Ectodermal cell (in vitro differentiated cells): ENCODE measurements around the gene STARD3.

Source experiments
- H3K27ac ChIP-seq: 2 replicates; pipeline ENCODE4 v1.7.0; 2013; ENCODE audit warnings: mild to moderate bottlenecking, low read depth, low read length; ENCODE audit not compliant: insufficient read depth, poor library complexity, severe bottlenecking
- H3K27me3 ChIP-seq: 2 replicates; pipeline ENCODE4 v1.7.0; 2013; ENCODE audit warnings: mild to moderate bottlenecking, low read length; ENCODE audit not compliant: insufficient read depth, control insufficient read depth, poor library complexity, severe bottlenecking
- H3K36me3 ChIP-seq: one replicate; pipeline ENCODE4 v1.7.0; 2013; ENCODE audit warnings: low read length; ENCODE audit not compliant: control insufficient read depth, insufficient read depth
- H3K4me1 ChIP-seq: one replicate; pipeline ENCODE4 v1.7.0; 2013; ENCODE audit warnings: low read length; ENCODE audit not compliant: control insufficient read depth, insufficient read depth
- H3K4me3 ChIP-seq: 2 replicates; pipeline ENCODE4 v1.7.0; 2013; ENCODE audit warnings: low read depth, low read length, control low read depth; ENCODE audit not compliant: insufficient read depth
- H3K9me3 ChIP-seq: 2 replicates; pipeline ENCODE4 v1.7.0; 2013; ENCODE audit warnings: mild to moderate bottlenecking, low read length, moderate library complexity; ENCODE audit not compliant: control insufficient read depth
- WGBS, 2 experiments: methylation state at CpG; one replicate each; pipeline ENCODE4 v1.1.7; 2013; ENCODE audit warnings: missing lambda C conversion rate in 2 of 2; 5-methylcytosine and 5-hydroxymethylcytosine counted together

Gene STARD3

DNA sequence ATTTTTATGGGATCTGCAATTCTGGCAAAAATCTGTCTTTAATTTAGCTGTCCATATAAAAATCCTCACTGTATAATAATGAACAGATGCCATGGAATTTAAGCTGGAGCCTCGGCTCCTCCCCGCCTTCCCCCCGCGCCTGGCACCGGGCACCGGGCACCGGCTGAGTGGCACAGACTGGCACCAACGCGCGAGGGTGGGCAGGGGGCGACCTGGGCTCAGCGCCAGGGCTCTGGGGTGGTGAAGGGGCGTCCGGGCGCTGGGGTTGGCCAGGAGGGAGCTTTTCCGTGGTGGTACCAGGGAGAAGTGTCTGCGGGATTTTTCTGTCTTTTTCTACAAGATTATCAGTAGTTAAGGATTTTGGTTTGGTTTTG, 38.3 kb upstream of the STARD3 start:
- no peaks in the 10 kb centered on the region for H3K36me3 ChIP-seq
- no peak overlapping the region for H3K4me3 ChIP-seq
- WGBS, 2 experiments, result 7 to 9% methylated on average over 17 of the region's 17 CpGs
- H3K9me3 ChIP-seq, result no peaks in the 10 kb centered on the region
- peaks cover 100% of the 10 kb centered on the region for H3K27me3 ChIP-seq
- H3K4me1 ChIP-seq, result peaks cover 7% of the 10 kb centered on the region
- H3K27ac ChIP-seq, result no peak overlapping the region

DNA sequence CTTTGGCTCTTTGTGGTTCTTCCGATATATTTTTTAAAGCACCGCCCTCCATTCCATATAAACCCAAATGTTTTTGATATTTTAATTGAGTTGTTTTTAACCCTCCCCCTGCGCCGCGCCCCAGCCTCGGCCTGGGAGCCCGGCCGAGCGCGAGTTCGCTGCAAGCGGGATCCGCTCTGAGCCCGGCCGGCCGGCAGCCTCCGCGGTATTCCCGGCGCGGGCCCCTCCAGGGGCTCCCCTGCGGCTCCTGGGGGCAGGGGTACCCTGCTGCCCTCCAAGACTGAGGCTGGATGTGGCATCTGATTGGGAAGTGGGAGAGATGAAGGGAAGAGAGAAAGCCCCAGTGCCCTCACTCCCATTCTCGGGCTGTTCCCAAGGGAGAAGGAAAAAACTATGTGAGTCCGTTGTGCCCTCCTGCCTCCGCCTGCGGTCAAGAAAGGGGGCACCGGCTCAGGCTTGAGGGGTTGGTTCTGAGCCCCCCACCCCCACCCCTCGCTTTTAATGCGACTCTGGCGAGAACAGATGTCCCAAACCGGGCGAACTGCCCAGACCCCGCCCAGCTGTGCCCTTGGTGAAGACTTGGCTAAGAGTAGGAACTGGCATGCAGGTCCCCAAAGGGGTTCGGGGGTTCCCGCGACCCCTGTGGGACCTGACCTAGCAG, 37.8 kb upstream of the STARD3 start:
- peaks cover 7% of the 10 kb centered on the region for H3K4me1 ChIP-seq
- H3K27me3 ChIP-seq, result peaks cover 100% of the 10 kb centered on the region
- 1% methylated on average over 34 of the region's 36 CpGs for WGBS, 2 experiments
- H3K36me3 ChIP-seq, result no peaks in the 10 kb centered on the region
- no peak overlapping the region for H3K4me3 ChIP-seq
- H3K27ac ChIP-seq, result no peak overlapping the region
- no peaks in the 10 kb centered on the region for H3K9me3 ChIP-seq

DNA sequence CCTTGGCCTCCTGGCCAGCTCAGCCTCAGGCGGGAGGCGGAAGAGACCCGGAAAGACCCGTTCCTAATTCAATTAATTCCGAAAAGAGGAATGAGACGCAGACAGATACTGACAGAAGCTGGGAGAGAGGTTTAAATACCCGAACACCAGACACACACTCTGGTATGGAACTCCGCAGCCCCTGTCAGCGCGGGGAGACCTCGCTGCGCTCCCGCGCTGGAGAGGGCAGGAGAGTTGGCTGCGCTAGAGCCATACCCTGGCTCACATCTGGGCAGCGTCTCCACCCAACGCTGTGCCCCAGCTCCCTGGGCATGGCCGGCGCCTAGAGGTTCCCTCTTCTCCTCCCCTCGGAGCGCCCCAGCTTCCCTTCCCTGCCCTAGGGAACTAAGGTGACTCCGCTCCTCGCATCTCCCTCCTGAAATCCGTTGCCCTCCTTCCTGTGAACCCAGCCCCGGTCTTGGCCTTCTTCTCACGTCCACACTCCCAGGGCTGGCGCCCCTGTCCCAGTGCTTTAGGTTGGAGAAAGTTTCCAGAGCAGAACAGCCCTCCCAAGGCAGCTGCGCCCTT, 37.2 kb upstream of the STARD3 start:
- no peak overlapping the region for H3K4me3 ChIP-seq
- H3K4me1 ChIP-seq, result peaks cover 11% of the 10 kb centered on the region
- no peak overlapping the region for H3K27ac ChIP-seq
- no peaks in the 10 kb centered on the region for H3K36me3 ChIP-seq
- whole genome bisulfite sequencing, 2 experiments, result 3% methylated on average over 28 of the region's 28 CpGs
- H3K9me3 ChIP-seq, result no peaks in the 10 kb centered on the region
- peaks cover 100% of the 10 kb centered on the region for H3K27me3 ChIP-seq

- 2 to 4% methylated on average over 13 of the region's 13 CpGs for WGBS, 2 experiments
- no peaks in the 10 kb centered on the region for H3K9me3 ChIP-seq
Observed at GRCh38 chr17:39600288-39600996, 36.5 kb upstream of the STARD3 start.

GRCh38 chr17:39600997-39601597, 35.8 kb upstream of the STARD3 start:
- no peak overlapping the region for H3K4me3 ChIP-seq
- H3K27ac ChIP-seq, result no peak overlapping the region
- H3K27me3 ChIP-seq, result peaks cover 100% of the 10 kb centered on the region
- H3K4me1 ChIP-seq, result peaks cover 24% of the 10 kb centered on the region
- 0 to 2% methylated on average over 21 of the region's 21 CpGs for WGBS, 2 experiments
- H3K9me3 ChIP-seq, result no peaks in the 10 kb centered on the region
- H3K36me3 ChIP-seq, result no peaks in the 10 kb centered on the region

More at GRCh38 chr17:39600288-39600996, 36.5 kb upstream of the STARD3 start:
- no peak overlapping the region for H3K27ac ChIP-seq
- H3K4me1 ChIP-seq, result peaks cover 17% of the 10 kb centered on the region
- no peaks in the 10 kb centered on the region for H3K36me3 ChIP-seq
- H3K27me3 ChIP-seq, result peaks cover 100% of the 10 kb centered on the region
- no peak overlapping the region for H3K4me3 ChIP-seq

DNA sequence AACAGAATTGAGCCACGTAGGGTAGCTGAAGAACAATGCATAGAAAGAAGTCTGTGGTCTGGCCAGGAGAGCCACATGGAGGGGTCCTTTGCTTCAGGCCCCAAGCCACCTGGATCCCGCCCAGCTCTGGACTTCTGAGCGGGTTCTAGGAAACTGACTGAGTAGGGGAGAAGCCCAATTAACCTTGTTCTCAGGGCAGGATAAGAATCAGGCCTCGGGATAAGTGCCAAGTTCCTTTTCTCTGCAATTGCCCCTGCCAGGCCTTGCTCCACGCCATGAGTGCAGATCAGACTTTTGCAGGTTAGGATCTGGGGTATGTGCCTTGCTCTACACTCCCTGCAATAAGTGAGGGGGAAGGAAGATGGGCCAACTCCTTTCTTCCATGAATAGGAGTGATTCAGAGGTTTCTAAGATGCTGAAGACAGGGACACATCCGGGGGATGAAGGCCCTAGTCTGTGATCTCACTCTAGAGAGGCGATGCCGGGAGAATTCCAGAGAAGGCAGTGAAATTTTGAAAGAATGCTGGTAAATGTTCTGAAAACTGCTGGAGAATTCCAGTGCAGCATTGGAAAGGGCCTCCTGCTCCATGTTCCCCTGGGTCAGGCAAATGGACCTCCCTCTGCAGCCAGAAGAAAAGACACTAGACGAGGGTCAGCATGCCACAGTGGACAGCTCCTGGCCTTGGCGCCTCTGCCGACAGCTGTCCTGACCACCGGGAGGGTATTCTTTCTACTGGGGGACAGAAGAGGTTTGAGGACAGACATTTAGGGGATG, 35.0 kb upstream of the STARD3 start:
- peaks cover 100% of the 10 kb centered on the region for H3K27me3 ChIP-seq
- peaks cover 26% of the 10 kb centered on the region for H3K4me1 ChIP-seq
- WGBS, 2 experiments, result 6 to 8% methylated on average over 12 of the region's 12 CpGs
- no peaks in the 10 kb centered on the region for H3K36me3 ChIP-seq
- H3K4me3 ChIP-seq, result no peak overlapping the region
- no peak overlapping the region for H3K27ac ChIP-seq
- H3K9me3 ChIP-seq, result no peaks in the 10 kb centered on the region

DNA sequence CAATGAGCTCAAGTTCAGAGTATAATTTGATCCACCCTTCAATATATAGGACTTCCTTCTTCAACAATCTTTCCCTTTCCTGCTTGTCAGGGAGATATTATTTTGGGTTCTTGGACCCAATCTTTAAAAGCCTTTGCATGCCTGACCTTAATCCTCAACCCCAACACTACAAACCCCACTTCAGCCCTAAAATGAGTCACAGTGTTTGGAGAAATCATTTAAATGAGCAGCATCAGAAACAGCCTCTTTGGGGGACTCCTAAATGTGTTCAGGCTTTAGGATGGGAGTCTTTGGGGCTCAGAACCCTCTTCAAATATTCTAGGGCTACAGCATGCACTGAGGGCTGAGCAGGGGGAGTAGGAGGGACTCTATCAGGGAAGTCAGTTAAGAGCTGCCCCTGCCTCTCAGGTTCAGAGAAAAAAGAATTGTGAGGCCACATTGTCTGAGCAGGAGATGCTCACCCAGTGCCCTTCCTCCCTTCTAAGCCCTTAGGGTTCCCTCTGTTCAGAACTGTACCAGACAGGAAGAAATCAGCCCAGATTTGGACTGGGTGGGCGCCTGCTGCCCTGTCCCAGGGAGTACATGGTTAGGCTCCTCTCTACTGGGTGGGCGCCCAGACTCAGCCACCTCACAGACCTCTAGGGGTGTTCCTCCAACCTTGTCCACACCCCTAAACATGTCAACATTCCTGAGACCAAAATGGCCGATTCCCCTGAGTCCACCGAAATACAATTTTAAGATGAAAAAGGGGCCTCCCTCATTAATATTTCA, 34.2 kb upstream of the STARD3 start:
- no peak overlapping the region for H3K27ac ChIP-seq
- H3K4me3 ChIP-seq, result no peak overlapping the region
- WGBS, 2 experiments, result 26 to 39% methylated on average over 4 of the region's 4 CpGs
- H3K36me3 ChIP-seq, result no peaks in the 10 kb centered on the region
- peaks cover 32% of the 10 kb centered on the region for H3K4me1 ChIP-seq
- H3K27me3 ChIP-seq, result peaks cover 100% of the 10 kb centered on the region
- H3K9me3 ChIP-seq, result no peaks in the 10 kb centered on the region

GRCh38 chr17:39603304-39604016, 33.5 kb upstream of the STARD3 start:
- Histone ChIP-seq H3K27me3 (peaks cover 100% of the 10 kb centered on the region), H3K9me3 (no peaks in the 10 kb centered on the region), H3K4me1 (peaks cover 32% of the 10 kb centered on the region), H3K4me3 (no peak overlapping the region), H3K36me3 (no peaks in the 10 kb centered on the region), H3K27ac (no peak overlapping the region)
- WGBS, 2 experiments, result 2 to 4% methylated on average over 14 of the region's 14 CpGs

DNA sequence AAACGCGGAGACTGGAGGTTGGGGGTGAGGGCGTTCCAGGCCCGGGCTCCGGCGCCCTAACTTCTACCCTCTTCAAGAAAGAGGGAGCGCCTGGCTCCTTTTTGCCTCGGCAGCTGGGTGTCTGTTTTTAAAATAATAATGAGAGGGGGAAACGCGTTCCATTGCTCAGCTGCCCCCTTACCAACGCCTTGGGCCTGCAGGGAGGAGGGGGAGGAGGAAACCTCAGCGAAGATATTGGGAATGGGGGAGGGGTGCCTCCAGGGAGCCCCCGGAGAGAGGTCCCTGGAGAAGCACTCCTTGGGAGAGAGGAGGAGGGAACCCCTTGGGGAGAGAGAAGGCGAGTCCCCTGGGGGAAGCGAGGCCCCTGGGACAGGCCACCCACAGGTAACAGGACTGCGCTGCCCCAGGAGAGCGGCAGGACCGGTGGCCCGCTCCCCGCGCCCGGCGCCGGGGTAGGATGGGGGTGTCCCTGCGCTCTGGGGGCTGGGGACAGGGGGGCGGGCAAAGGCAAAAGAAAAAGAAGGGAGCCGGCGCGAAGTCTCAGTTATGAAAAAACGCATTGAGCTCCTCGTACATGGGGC, 31.9 kb upstream of the STARD3 start:
- H3K36me3 ChIP-seq, result no peaks in the 10 kb centered on the region
- no peaks in the 10 kb centered on the region for H3K9me3 ChIP-seq
- peaks cover 100% of the 10 kb centered on the region for H3K27me3 ChIP-seq
- peaks cover 32% of the 10 kb centered on the region for H3K4me1 ChIP-seq
- WGBS, 2 experiments, result 1% methylated on average over 31 of the region's 31 CpGs
- H3K4me3 ChIP-seq, result no peak overlapping the region
- H3K27ac ChIP-seq, result no peak overlapping the region
